IMR-90 (cell line): ENCODE measurements around the gene MPG. TPM values are rescaled to one million over a fixed set of nuclear protein-coding genes. Genes with fewer than 3 reads are reported as not detected.

Experiments used
- ATAC-seq: fragments of 200-7000 bp; cut with Tn5 transposase; 2 replicates; pipeline ENCODE4 v1.9.1; 2020; ENCODE audit warnings: low read depth, mild to moderate bottlenecking, moderate library complexity
- BruUV-seq: library from RNA; stranded (reverse); fragments of 400-500 nt; replicated peaks from 2 replicates; lab custom pipeline; 2021; lab: Mats Ljungman, UMichigan
- CTCF ChIA-PET: fragments of 300-600 bp; formaldehyde crosslinking; extraction: SDS; loops from one replicate; lab custom pipeline; 2021; ENCODE audit warnings: antibody characterized with exemption; lab: Yijun Ruan, JAX
- POLR2A ChIA-PET: fragments of 300-600 bp; sonication (Branson Sonifier 250); formaldehyde crosslinking; loops from one replicate; lab custom pipeline; 2022; ENCODE audit warnings: antibody characterized with exemption; ENCODE audit not compliant: unreplicated experiment; lab: Charles Lee
- DNase-seq: peaks from one replicate; pipeline ENCODE4 v3.0.0; 2013
- H2AFZ ChIP-seq: replicated peaks from 2 replicates; pipeline ENCODE3; 2013; ENCODE audit warnings: low read length, mild to moderate bottlenecking; ENCODE audit not compliant: poor library complexity
- H2AK5ac ChIP-seq: 2 replicates; pipeline ENCODE4 v1.6.1; 2013; ENCODE audit warnings: low read depth, low read length, inconsistent platforms
- H2AK9ac ChIP-seq: replicated peaks from 2 replicates; pipeline ENCODE3; 2013; ENCODE audit warnings: mild to moderate bottlenecking, low read depth, low read length, moderate library complexity; ENCODE audit not compliant: poor library complexity
- H2BK120ac ChIP-seq: 2 replicates; pipeline ENCODE4 v1.6.1; 2013; ENCODE audit warnings: low read depth, low read length, inconsistent platforms
- H2BK15ac ChIP-seq: 3 replicates; pipeline ENCODE4 v1.6.1; 2013; ENCODE audit warnings: low read depth, low read length, inconsistent platforms
- H2BK20ac ChIP-seq: 2 replicates; pipeline ENCODE4 v1.6.1; 2013; ENCODE audit warnings: low read depth, mild to moderate bottlenecking, inconsistent platforms, low read length, moderate library complexity
- H2BK5ac ChIP-seq: 2 replicates; pipeline ENCODE4 v1.6.1; 2013; ENCODE audit warnings: mild to moderate bottlenecking, low read depth, low read length, inconsistent platforms; ENCODE audit not compliant: poor library complexity, severe bottlenecking
- H3K14ac ChIP-seq: replicated peaks from 2 replicates; pipeline ENCODE4 v1.6.1; 2013; ENCODE audit warnings: low read depth, low read length, inconsistent platforms
- H3K18ac ChIP-seq: 2 replicates; pipeline ENCODE4 v1.6.1; 2013; ENCODE audit warnings: low read depth, low read length, control low read depth
- H3K23ac ChIP-seq: 2 replicates; pipeline ENCODE4 v1.6.1; 2013; ENCODE audit warnings: low read depth, low read length, inconsistent platforms
- H3K27ac ChIP-seq: 2 replicates; pipeline ENCODE4 v1.5.1; 2013; ENCODE audit warnings: mild to moderate bottlenecking, control low read depth, low read length; ENCODE audit not compliant: insufficient read depth
- H3K27me3 ChIP-seq: 2 replicates; pipeline ENCODE4 v1.6.1; 2013; ENCODE audit warnings: low read length; ENCODE audit not compliant: control insufficient read depth, insufficient read depth
- H3K36me3 ChIP-seq: 2 replicates; pipeline ENCODE4 v1.6.1; 2013; ENCODE audit warnings: low read length, mixed read lengths; ENCODE audit not compliant: control insufficient read depth, insufficient read depth
- H3K4ac ChIP-seq: 2 replicates; pipeline ENCODE4 v1.6.1; 2013; ENCODE audit warnings: low read depth, low read length, inconsistent platforms
- H3K4me1 ChIP-seq: 2 replicates; pipeline ENCODE4 v1.6.1; 2013; ENCODE audit warnings: low read length, mixed read lengths; ENCODE audit not compliant: control insufficient read depth, insufficient read depth
- H3K4me2 ChIP-seq: 2 replicates; pipeline ENCODE4 v1.6.1; 2013; ENCODE audit warnings: low read depth, mild to moderate bottlenecking, control low read depth, low read length, moderate library complexity
- H3K4me3 ChIP-seq: 2 replicates; pipeline ENCODE4 v1.5.1; 2013; ENCODE audit warnings: low read depth, mild to moderate bottlenecking, control low read depth, low read length, moderate library complexity; ENCODE audit not compliant: insufficient read depth
- H3K56ac ChIP-seq: 2 replicates; pipeline ENCODE4 v1.6.1; 2013; ENCODE audit warnings: low read length, inconsistent platforms; ENCODE audit not compliant: insufficient read depth; ENCODE audit errors: extremely low read depth
- H3K79me1 ChIP-seq, 2 experiments: 2 replicates each; pipeline ENCODE4 v1.6.1; 2013; ENCODE audit warnings: low read length in 2 of 2, inconsistent platforms in 1 of 2, low read depth in 1 of 2
- H3K9ac ChIP-seq: 2 replicates; pipeline ENCODE4 v1.6.1; 2013; ENCODE audit warnings: low read depth, low read length, control low read depth
- H3K9me1 ChIP-seq: 2 replicates; pipeline ENCODE4 v1.6.1; 2013; ENCODE audit warnings: low read length, inconsistent platforms; ENCODE audit not compliant: insufficient read depth
- H3K9me3 ChIP-seq: 2 replicates; pipeline ENCODE4 v1.6.1; 2013; ENCODE audit warnings: low read length; ENCODE audit not compliant: control insufficient read depth, insufficient read depth
- H4K20me1 ChIP-seq: 2 replicates; pipeline ENCODE4 v1.6.1; 2013; ENCODE audit warnings: low read length, inconsistent platforms; ENCODE audit not compliant: insufficient read depth
- H4K5ac ChIP-seq: 2 replicates; pipeline ENCODE4 v1.6.1; 2013; ENCODE audit warnings: mild to moderate bottlenecking, low read depth, low read length, control low read depth
- H4K8ac ChIP-seq, 2 experiments: 2 replicates each; pipeline ENCODE4 v1.6.1; 2013; ENCODE audit warnings: low read depth in 2 of 2, low read length in 2 of 2, control low read depth in 1 of 2, inconsistent platforms in 1 of 2
- H4K91ac ChIP-seq: 2 replicates; pipeline ENCODE4 v1.6.1; 2013; ENCODE audit warnings: low read depth, low read length, inconsistent platforms; ENCODE audit not compliant: insufficient read depth
- CHD1 ChIP-seq: IDR thresholded peaks from 2 replicates; pipeline ENCODE4 v1.6.1; 2012; ENCODE audit warnings: low read depth, low read length, improper control_type of control experiment
- ELK1 ChIP-seq: fragments of 150-350 bp; IDR thresholded peaks from 2 replicates; pipeline ENCODE4 v1.6.1; 2016; ENCODE audit warnings: low read depth, mild to moderate bottlenecking, low read length, moderate library complexity, borderline replicate concordance
- FOS ChIP-seq: fragments of 150-350 bp; IDR thresholded peaks from 2 replicates; pipeline ENCODE4 v1.6.1; 2016; ENCODE audit warnings: low read depth, low read length
- RAD21 ChIP-seq: IDR thresholded peaks from 2 replicates; pipeline ENCODE4 v1.6.1; 2012; ENCODE audit warnings: low read length, improper control_type of control experiment
- WGBS, 2 experiments: methylation state at CpG; one replicate each; pipeline versions ENCODE4 v1.1.5 to v1.1.7; 2013; ENCODE audit warnings: missing lambda C conversion rate in 2 of 2; ENCODE audit not compliant: insufficient read length in 1 of 2; ENCODE audit errors: extremely low coverage in 2 of 2; 5-methylcytosine and 5-hydroxymethylcytosine counted together
- dilution Hi-C: fragments of 300-500 bp; cut with HindIII; formaldehyde crosslinking; loops from one replicate; pipeline ENCODE4 v1.14.3; 2018; ENCODE audit warnings: low sequenced_read_pairs; ENCODE audit not compliant: unreplicated experiment
- in situ Hi-C: fragments of 300-500 bp; cut with MboI; formaldehyde crosslinking; loops from 3 replicates; pipeline ENCODE4 v1.14.3; 2019; ENCODE audit warnings: low sequenced_read_pairs, inconsistent platforms, mixed read lengths
- intact Hi-C: fragments of 100-400 bp; cut with micrococcal nuclease; formaldehyde crosslinking; loops from 2 replicates; pipeline ENCODE4 v1.10.0; 2022
- polyA plus RNA-seq, 3 experiments: library from polyadenylated mRNA; depleted of rRNA; stranded (reverse); fragments of >200 nt; gene quantifications; 2 replicates each; pipeline ENCODE4 v1.2.3, GENCODE V29; 2012; ENCODE audit warnings: low replicate concordance in 1 of 3
- total RNA-seq: library from RNA; depleted of rRNA; stranded (reverse); fragments of >200 nt; gene quantifications from 2 replicates; pipeline ENCODE4 v1.2.3, GENCODE V29; 2012

The MPG gene
- total and polyA plus RNA-seq, 2 of the 4 experiments (the other 2 are of a cell fraction) = 66.7 to 135 TPM

- Histone ChIP-seq H2BK15ac (no peak overlapping the region), H4K5ac (no peak overlapping the region), H3K36me3 (peaks cover 84% of the 10 kb centered on the region), H3K27ac (no peak overlapping the region), H3K9me1 (no peaks in the 10 kb centered on the region), H4K8ac (no peak overlapping the region), H3K4ac (no peak overlapping the region), H3K23ac (no peak overlapping the region), H4K20me1 (peaks cover 62% of the 10 kb centered on the region), H2AFZ (no peak overlapping the region), H3K9me3 (no peaks in the 10 kb centered on the region), H3K18ac (no peak overlapping the region), H3K4me2 (no peak overlapping the region), H4K91ac (no peak overlapping the region), H3K9ac (no peak overlapping the region), H2BK20ac (no peak overlapping the region), H3K79me1 (peaks cover 14 to 59% of the 10 kb centered on the region in 2 experiments; a peak in 3 of 4 replicates), H2AK5ac (no peak overlapping the region), H3K56ac (no peak overlapping the region), H2BK5ac (no peak overlapping the region), H3K14ac (no peak overlapping the region), H2BK120ac (no peak overlapping the region), H3K4me3 (no peak overlapping the region), H3K27me3 (no peaks in the 10 kb centered on the region), H3K4me1 (peaks cover 4% of the 10 kb centered on the region; the same call in 1 of the 2 replicates), H2AK9ac (no peak overlapping the region)
- ATAC-seq (no peak), DNase-seq (no peak)
- BruUV-seq = no TSS peak
- ChIA-PET POLR2A (no interaction called here), CTCF (no interaction called here)
- intact Hi-C loops = no loop called here
- dilution Hi-C loops = no loop called here
- TF ChIP-seq FOS (no peak), CHD1 (no peak), ELK1 (no peak), RAD21 (no peak)
- 82% methylated on average over 58 of the region's 89 CpGs; no CpG with 5 or more reads in 1 of the 2 experiments for WGBS, 2 experiments
- in situ Hi-C loops = no loop called here
Measured at GRCh38 chr16:60929-61878, 16.8 kb upstream of the MPG start.
